ENCODE data around the gene NCAM2.
"Not testable (repeated sequence)": the region's sequence is repeated elsewhere in the genome, so short reads cannot be mapped to it uniquely, and the experiment has no call there.

The NCAM2 gene

DNA sequence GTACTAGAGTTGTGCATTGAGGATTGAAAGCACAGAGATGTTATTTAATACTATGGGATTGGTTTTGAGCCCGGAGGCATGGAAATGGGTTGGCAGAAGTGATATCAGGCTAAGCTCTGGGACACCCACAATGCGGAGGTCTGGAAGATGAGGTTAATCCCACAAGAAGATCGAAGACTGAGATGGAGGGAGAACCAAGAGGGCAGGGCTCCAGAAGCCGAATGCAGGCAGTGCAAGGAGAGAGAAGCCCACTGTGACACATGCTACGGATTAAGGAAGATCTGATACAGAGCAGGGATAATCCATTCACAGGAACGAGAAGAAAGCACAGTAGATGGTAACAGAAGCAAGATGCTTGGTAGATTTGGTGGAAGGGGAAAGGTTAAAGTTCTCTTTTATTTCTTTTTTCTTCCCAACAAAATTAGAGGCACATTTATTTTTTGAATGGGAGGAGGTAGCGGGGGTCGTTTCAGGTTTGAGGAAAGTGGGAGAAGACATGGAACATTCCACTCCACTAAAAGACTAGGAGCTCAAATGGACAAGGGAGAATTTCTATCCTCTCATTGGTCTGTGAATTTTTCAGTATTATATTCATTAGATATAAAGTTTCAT is 113.2 kb downstream of the NCAM2 start:
- DNase-seq = no peak

DNA sequence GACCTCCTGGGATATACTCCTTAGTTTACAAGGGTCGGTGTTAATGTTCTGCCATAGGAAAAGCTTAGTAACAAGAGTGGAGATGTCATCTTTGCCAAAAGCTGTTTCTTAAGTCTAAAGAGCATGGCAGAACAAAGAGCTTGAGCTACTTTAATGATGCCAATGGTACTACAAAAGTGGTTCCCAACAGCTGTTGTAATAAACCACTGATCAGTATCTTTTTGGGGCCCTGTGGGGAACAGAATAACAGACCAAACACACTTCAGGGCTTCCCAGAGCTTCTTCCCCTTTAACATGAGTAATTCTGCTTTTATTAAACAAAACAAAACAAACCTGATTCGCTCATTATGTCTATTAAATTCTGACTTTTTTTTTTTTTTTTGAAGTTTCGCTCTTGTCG is 116.3 kb downstream of the NCAM2 start:
- no peak for DNase-seq

DNA sequence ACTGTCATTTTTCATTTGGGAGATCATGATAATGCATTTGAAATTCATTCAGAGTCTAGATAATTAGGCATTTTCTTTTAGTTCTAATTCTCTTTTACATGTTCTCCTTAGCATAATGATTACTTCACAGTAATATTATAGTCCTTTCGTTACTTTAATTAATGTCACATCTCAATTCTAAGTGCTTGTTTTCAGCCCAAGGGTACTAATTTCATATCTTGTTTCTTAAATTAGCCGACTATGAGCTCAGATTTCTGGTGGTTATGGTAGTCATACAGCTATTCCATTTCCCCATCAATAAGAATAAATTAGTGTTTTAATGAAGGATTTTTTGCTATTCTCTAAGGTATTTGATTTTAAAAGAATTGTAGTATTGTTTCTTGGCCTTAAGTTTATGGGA is 120.9 kb downstream of the NCAM2 start:
- DNase-seq = no peak

DNA sequence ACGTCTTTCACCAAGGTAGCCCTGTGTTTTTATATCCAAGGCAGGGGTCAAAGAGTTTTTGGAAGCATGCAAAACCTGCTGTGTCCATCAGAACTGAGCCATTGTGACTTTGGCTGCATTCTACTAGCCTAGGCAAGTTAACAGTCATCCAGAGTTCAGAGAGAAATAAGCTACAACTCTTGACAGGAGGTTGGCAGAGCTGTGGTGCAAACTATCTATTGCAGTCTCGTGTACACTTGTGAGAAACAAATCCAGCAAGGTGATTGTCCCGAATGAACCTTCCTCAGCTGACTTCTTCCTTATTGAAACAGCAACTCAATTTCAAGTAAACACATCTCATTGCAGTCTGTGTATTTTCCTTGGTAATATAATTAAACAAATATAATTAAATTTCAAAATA is 124.5 kb downstream of the NCAM2 start:
- DNase-seq = no peak

DNA sequence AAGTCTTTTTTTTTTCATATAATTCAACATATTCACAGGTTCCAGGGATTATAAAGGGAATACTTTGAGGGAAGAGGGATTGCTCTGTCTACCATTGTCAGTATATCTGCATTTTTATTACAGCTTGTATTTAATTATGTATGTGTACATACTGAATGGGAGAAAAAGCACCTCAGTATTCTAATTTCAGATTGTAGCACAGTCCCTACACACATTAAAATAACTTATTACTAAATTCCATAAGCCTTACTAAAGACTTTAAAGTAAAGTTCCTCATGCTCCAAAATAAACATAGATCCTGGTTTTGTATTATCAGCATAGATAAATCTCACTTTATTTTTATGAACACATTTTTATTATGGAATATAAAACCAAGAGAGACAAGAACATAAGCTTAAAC is 134.2 kb downstream of the NCAM2 start:
- no peak for DNase-seq

DNA sequence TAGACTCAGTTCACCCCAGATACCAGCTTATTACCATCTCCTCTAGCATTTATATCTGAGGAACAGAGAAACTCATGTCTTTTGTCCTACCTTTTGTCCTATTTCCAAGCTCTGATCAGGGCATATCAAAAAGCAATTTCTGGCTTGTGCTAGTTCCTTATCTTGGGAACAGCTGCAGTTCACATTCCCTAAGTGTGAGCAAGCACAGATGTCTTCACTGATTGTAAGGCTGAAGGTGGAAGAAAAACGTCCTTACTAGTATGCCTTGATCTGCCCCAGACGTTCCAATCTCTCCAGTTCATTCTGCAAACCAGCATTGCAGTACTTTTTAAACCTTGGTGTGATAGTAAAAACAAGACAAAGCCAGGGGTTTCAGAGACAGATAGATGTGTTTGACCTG is 139.8 kb downstream of the NCAM2 start:
- DNase-seq = no peak

DNA sequence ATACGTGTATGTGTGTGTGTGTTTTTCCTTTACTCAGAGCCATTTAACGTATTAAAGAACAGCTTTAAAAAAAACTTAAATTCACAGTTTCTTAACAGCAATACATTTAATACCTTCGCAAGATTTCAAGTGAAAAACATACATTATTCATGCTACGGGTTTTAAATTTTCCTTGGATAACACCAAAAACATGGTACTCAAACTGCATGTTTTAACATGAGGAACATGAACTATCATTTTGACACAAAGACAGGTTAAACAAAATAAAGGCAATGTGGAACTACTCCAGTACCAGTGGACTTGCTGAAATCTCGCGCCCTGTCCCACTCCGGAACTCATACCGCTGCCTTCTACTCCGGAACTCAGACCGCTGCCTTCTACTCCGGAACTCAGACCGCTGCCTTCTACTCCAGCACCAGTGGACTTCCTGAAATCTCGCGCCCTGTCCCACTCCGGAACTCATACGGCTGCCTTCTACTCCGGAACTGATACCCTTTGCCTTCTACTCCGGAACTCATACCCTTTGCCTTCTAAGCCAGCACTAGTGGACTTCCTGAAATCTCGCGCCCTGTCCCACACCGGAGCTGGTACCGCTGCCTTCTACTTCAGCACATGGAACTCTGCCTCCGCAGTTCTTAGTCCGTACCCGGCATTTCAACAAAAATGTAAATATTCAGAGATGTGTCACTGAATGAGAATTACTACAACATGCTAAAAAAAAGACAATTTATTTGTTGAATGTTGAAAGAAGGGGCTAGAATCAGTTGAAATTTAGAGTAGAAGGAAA is 148.6 kb downstream of the NCAM2 start:
- no peak for DNase-seq

DNA sequence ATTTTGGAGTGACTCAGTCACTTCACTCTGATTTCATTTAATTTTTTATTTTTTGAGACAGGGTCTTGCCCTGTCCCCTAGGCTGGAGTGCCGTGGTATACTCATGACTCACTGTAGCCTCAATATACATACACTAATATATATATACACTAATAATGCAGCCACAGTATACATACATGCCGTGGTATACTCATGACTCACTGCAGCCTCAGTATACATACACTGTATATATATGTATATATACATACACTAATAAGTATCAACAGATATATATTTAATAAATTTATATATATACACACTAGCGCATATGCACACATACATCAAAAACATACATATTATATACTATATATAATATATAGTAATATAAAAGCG is 149.2 kb downstream of the NCAM2 start:
- no peak for DNase-seq

DNA sequence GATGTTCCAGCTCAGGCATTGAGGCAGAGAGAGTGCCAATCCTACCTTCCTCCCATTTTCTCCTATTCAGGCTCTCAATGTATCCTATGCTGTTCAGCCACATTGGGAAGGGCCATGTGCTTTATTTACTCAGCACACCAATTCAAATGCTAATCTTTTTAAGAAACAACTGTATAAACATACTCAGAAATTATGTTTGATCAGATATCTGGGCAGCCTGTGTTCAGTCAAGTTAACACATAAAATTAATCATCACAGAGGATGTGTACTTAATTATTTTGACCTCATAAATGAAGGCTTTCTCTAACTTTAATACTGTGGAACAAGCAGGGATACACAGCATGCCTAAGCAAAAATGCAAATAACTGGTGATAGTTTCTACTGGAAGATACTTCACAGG is 149.8 kb downstream of the NCAM2 start:
- DNase-seq = no peak

DNA sequence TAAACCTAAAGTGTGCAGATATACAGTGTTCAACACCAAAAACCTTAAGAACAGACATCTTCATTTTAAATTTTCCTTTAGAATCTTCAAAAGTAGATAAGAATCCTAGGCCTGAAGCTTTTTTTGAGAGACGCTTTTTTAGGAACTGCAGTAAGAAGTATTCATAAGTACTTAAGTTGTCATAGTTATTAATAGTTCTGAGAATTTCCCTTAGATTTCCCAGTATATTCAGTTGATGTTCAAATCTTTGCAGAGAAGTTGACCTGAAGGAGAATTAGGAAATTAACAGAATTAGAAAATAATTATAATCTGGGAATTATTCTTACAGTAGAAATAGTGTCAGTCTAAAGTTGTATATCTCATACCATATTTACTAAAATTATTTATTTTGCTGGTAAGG is 150.3 kb downstream of the NCAM2 start:
- DNase-seq = no peak

DNA sequence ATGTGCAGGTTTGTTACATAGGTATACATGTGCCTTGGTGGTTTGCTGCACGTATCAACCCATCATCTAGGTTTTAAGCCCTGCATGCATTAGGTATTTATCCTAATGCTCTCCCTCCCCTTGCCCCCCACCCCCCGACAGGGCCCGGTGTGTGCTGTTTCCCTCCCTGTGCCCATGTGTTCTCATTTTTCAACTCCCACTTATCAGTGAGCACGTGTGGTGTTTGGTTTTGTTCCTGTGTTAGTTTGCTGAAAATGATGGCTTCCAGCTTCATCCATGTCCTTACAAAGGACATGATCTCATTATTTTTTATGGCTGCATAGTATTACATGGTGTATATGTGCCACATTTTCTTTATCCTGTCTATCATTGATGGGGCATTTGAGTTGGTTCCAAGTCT is 151.2 kb downstream of the NCAM2 start:
- not testable (repeated sequence) for DNase-seq

DNA sequence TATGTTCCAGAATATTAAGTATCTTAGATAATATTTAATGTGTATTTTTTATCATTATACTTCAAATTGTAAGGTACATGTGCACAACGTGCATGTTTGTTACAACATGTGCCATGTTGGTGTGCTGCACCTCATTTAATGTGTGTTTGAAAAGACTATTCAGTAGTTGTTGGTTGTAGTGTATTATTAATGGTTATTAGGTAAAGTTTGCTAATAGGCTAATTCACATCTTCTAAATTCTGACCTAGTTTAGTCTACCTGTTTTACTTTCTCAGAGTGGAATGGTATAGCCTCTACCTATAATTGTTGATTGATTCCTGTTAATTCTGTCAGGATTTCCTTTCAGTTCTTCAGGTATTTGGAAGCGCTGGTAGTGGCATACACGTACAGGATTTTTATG is 153.0 kb downstream of the NCAM2 start:
- no peak for DNase-seq

DNA sequence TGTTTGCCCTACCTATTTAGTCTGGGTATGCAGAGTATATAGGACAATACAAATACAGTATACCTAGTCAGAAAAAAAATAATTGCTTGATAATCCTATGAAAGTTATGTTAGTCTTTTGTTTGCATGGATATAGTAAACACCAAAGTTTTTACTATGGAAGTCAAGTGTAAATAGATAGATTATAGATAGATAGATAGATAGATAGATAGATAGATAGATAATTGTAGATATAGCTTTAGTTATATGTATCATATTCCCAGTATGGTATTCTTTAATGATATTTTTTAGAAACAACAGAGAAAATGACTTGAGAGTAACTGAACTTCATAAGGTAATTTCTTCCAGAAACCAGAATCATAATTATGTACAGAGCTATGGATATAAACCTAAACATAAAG is 158.2 kb downstream of the NCAM2 start:
- DNase-seq = no peak

DNA sequence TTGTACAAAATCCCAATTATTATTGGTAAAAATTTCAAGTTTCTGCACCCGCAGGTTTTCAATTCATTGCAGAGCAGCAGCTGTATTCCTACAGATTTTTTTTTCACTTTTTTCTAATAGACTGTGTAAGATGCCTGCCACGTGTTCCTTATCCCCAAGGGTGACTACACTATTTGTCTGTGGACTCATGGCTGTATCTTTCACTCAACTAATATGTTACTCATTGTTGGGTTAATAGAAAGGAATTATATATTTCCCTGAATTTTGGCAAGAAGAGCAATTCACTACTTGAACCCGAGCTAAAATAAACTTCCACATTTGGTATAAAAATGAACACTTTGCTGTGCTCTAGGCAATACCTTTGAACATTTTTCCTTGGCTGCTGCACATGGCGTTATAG is 158.7 kb downstream of the NCAM2 start:
- DNase-seq = no peak

DNA sequence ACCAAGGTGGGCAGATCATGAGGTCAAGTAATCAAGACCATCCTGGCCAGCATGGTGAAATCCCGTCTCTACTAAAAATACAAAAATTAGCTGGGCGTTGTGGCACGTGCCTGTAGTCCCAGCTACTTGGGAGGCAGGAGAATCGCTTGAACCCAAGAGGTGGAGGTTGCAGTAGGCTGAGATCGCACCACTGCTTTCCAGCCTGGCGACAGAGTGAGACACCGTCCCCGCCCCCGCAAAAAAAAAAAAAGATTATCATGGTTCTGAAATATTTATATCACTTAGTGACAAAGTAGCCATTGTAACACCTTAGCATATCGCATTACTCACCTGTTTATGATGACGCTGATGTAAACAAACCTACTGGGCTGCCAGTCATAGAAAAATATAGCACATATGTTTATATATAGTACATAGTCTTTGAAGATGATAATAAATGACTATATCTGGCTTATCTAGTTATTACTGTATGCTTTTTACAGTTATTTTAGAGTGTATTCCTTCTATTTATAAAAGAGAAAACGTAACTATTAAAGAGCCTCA is 160.2 kb downstream of the NCAM2 start:
- no peak for DNase-seq

DNA sequence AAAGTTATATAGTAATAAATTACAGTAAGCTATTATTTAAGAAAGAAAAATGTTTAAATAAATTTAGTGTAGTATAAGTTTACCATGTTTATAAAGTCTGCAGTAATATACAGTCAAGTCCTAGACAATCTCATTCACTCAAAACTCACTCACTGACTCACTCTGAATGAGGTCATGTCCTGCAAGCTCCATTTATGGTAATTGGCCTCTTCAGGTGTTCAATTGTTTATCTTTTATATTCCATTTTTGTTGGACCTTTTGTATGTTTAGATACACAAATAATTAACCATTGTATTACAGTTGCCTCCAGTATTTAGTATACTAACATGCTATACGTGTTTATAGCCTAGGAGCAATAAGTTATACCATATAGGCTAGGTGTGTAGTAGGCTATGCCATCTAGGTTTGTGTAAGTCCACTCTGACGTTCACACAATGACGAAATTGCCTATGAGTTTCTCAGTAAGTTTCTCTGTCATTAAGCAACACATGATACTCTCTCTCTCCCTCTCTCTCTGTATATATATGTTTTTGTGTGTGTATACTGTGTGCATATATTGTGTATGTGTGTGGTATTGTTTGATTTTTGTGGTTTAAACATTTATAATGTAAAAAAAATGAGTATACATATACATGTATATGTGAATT is 161.2 kb downstream of the NCAM2 start:
- DNase-seq = no peak

DNA sequence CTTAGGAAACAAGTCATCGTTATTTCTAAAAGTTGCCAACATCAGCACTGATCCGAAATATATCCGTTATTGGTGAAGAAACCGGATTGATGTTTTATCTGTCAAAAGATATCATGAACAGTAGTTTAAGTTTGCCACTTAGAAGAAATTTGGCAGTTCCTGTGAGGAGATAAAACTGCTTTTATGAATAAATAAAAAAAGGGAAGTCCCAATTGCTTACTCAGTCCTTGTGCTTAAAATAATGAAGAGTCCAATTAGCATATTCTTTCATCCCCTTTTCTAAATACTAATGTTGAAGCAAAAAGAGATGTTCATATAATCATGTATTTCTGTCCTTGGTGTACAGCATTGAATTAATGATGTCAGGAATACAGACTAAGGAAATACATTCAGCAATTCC is 164.6 kb downstream of the NCAM2 start:
- DNase-seq = no peak

DNA sequence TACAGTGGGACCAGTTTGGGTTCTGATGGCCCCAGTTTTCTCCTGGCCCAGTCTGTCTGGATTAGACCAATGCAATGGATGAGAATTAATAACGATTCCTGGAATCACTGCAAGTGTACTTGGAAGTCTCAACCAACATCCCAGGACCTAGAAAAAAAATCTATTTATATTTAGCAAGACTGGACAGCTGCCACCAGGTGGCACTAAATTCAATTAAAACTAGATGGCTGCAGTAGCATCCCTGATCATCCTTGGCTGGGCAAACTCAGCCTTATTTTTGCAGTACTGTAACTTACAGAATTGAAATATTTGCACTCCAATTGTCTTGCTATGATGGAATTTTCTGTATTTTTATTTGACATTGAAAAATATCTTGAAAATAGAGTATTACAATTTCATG is 165.7 kb downstream of the NCAM2 start:
- peak; percentile 7 for DNase-seq

DNA sequence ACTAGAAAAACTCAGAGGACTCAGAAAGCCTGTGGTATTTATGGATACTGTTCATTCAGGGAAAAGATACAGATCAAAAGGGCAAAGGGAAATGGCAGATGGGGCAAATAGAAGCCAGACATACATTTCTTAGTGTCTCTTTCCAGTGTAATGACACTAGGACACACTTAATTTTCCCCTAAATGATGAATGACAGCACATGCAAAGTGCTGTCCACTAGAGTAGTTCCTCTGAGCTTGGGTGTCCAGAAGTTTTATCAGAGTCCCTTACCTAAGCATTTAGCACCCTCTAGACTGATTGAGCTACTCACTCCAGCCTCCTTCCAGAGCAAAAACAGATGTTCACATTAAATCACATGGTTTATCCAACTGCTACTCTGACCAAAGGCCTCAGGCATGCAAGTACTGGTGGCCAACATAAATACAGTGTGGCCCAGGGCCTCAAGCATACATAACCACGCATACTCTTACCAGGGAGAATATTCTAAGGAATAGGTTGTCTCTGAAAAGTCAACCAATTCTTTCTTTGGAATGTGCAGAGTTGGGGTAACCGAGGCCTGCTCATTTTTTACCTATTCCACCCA is 166.9 kb downstream of the NCAM2 start:
- DNase-seq = no peak

DNA sequence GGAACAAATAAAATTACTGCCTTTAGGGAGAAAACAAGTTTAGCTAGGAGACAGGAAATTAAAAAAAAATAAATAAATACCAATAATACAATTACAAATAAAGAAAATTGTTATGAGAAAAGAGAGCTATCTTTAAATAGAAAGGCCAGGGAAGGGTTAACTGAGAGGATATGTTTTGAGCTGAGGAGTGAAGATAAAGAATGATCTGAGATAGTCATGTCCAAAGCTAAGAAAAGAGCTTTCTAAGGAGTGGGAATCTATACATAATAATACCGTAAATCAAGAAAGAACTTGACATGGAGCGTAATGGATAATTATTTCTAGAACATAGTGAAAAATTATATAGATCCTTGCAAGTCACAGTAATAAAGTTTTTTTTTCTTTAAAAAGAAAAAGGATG is 176.5 kb downstream of the NCAM2 start:
- no peak for DNase-seq

DNA sequence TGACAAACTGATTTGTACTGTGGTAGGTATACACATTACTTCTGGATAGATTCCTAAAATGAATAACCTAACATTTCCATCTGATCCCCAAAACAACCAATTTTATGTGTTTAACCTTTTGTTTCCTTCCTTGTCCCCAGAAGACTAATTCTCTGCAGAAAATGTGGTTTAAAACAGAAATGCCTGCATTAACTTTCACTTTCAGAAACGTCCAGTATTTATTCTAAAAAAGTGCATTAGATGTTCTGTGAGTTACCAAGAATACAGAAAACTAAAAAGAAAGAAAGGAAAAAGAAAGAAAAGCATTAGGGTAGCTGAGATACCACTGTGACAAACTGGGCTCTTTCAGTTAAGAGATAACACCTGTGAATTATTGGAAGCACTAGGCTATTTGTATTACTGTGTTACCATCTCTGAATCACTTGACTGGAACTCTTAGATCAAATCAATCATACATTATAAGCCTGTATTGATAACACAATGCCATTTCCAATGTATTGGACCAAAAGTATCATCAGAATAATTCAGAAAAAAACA is 177.7 kb downstream of the NCAM2 start:
- no peak for DNase-seq

DNA sequence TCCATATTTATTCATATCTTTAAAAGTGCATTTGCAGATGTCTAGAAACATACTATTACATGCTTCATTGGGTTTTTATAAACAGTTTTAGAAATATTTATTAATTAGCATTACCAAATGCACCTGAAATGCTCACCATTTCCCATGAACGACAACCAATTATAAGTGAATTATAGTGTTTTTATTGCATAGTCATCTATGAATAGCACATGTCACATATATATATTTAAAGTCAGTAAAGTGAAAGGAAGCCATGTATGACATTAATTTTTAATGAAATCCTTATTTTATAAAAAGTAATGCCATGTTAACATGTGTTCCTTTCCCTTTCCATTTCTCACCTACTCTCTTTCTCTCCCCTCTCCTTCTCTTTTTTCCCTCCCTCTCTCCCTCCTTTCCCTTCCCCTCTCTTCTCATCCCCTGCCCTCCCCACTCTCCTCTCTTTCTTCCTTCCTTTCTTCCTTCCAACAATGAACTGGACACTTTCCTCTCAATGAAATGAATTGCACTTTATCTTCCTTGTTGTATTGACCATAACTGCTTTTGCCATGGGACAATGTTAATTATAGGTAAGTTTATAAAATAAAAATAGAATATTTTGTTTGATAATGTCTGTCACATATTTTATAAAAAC is 179.3 kb downstream of the NCAM2 start:
- DNase-seq = no peak
